Activated CD4-positive, CD25-positive, alpha-beta regulatory T cell treated with anti-CD3 and anti-CD28 coated beads, Interleukin-2, amount 50 U/mL, for 72 hours (primary cell): ENCODE results near the gene BCAT1.

ENCODE experiments used
- DNase-seq: peaks from one replicate; pipeline ENCODE4 v3.0.0; 2021

BCAT1 gene

DNA sequence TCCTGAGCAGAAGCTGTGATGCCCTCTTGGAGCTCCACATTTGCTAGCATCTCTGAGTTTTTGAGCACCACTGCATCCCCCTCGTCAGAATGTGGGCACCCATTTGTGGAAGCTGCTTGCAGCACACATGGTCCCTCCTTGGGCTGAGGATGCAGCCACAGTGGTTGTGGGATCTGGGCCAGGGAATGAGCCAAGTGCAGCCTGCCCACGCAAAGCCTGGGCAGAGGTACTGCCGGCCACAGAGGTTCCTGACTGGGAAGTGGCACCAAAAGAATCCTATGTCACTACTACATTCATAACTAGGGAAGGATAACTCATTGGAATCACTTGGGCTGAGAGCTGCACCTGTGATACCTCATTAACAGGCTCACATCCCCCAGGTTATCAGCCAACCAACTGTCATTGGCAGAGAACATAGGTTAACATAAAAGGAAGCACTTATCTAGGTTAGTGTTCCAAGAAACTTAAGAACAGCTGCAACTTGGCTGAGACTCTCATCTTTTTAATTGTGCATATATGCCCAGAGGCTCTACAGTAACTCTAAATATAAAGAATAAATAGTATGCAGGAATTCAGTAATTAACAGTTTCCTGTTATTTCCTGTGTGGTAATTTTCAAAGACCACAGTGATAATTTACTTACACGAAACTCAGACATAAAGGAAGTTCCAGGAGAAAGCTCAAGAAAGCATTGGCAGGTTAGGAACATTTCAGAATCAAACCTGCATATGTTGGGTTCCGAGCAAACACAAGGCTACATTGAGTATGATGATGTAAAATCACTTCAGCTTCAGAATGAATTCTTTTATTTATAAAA is 145.3 kb downstream of the BCAT1 start:
- no peak for DNase-seq

DNA sequence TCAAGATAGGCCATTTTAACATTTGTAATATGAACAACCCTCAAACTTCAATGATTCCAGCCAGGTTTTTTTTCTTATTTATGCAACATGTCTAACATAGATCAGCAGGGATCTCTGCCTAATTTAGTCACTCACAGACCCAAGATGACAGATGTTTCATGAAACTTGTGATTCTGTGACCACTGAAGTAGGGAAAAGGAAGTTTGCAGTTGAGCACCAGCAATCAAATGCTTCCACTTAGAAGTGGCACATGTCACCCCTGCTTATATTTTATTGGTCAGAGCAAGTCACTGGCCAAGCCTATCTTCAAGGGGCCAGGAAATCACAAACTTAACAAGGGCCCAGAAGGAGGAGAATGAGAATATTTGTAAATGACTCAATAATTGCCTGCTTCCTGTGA is 150.6 kb downstream of the BCAT1 start:
- DNase-seq = no peak

DNA sequence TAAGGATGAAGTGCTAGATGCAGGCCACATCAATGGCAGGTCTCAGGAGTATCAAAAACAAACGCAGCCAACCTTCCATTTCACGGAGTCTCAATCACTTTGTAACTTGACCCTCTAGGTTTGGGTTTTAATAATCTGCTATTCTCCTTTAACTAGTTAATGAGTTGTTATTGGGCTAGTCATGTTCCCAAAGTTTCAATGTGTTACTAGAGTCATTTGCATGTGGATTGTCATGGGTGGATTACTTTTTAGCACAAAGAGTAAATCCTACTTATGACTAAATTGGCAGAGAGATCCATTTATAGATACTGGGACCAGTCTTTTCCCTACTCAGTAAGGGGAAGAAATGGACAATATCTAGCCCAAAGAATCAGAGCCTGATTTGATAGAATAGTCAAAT is 151.0 kb downstream of the BCAT1 start:
- DNase-seq = no peak

DNA sequence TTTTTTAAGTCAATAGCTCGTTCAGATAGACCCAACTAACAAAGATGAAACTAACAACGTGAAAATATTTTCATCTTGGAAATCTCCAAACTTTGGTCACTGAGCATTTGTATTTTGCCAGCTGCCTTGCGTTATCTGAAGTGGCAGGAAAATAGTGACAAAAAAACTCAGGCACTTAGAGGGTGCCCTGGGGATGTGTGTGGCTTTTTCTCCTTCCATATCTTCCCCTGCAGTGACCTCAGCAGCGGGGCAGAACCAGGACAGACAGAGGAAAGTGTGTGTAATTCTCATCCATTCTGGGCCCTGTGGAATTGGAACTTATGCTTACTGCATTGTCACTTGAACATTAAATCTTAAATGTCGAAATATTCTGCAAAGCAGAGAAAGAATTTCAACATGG is 152.0 kb downstream of the BCAT1 start:
- DNase-seq = no peak

DNA sequence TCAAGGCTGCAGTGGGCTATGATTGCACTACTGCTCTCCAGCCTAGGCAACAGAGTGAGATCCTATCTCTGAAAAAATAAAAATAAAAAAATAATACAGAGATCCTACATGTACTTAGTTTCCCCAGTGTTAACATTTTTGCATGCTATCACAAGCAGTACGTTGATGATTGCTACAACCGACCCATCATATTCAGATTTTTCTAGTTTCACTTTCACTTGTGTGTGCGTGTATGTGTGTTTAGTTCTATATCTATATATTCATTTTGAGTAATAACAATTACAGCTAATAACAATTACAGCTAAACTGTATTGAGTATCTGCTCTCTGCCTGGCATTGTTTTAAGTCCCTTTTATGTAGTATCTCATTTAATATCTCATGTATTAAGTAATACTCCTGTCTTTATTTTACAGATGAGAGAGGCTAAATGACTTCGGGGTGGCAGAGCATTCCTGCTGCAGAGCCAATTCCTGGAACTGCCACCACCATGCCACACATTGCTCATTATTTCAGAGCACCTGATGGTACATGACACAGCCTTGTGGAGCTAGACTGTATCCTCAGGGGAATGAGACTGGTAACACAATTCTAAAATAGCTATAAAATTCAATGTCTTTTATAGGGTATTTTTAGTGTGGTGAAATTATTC is 153.1 kb downstream of the BCAT1 start:
- no peak for DNase-seq

DNA sequence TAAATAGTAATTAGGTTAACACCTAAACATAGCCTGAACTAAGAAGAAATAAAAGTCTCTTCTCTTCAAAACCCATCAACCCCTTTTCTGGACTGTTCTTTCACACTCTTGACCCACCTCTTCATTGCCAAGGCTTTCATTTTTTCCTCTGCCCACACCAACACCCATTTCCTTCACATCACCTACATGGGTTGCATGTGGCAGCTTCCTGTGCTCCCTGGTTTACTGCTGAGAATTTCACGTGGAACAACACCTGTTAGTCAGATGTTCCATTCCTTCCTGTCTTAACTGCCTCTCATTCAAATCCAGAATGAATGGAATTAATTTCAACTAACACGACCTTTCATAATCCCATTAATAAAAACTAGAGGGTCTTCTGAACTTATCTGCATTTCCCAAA is 157.3 kb downstream of the BCAT1 start:
- DNase-seq = no peak

DNA sequence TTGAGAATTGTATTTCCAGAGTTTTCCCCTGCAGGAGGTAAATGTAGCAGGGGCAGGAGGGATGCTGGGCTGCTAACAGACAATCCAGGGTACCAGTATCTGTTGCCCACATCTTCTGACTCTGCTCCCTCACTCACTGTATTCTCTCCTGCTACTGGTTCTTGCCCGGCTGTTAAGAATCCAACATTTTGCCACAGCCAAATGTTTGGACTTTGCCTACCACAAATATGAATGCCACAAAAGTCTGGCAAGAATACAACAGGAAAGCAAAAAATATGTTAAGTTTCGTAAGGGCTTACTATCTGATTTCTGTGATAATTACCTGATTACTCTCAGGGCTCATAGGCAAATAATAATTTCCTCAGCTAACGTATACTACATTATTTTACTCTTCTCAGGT is 160.0 kb downstream of the BCAT1 start:
- no peak for DNase-seq

DNA sequence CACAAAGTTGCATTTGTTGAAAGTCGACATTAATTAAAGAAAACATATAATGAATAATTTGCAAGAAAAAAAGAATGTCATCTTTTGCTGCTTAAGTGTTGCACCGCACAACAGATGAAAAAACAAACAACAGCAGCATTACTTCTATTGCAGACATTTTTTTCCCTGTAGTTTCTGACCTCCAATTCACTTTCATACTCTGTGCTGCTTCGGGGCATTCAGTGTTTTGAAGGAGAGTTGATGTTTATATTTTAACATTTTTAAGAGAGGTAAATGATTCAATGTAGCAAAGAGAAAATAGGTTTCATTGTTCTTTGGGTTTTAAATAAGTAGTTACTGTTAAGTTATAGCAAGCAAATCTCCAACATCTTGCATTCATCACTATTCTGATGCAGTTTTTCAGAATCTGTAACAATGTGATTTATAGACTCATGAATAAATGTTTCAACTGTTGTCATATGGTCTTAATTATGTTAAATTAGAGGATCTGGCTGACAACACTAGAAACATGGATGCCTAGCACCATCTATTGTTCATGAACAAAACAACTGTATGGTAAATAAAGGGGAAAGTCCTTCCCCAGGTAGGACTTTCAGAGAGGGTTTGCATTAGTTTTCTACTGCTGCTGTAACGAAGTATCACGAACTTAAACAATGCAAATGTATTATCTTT is 168.1 kb downstream of the BCAT1 start:
- no peak for DNase-seq

DNA sequence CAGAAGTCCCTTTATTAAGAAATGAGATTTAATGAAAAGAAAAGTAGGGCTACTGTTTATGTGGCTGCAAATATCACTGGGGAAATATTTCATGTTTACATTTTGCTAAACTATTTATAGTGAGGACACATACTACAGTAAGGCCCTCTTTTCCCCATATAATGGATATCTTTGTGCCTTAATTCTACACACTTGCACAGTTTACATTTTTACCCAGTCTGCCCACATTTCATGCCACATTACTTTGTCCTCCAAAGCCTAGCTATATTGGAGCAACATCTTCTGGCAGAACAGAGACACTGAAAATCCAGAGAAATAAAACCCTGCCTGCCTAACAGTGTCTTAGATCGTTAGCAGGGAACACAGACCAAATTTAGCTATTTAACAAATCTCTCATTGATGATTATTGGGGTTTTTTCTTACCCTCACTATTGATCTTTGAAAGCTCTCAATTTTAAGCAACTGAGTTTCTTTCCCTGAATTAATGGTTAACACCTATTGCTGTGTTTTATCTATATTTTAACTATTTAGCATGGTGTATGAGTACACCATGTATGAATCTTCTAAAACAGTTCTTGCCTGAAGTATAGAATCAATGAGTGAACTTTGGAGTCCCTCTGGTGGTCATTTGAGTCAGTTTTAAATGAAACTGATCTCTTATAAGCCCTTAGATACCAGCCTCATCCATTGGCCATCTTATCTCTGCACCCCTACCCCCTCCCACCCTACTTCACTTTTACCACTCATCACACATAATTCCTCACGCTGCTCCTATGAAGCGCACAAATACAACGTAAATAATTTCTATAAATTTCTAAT is 170.2 kb downstream of the BCAT1 start:
- no peak for DNase-seq

DNA sequence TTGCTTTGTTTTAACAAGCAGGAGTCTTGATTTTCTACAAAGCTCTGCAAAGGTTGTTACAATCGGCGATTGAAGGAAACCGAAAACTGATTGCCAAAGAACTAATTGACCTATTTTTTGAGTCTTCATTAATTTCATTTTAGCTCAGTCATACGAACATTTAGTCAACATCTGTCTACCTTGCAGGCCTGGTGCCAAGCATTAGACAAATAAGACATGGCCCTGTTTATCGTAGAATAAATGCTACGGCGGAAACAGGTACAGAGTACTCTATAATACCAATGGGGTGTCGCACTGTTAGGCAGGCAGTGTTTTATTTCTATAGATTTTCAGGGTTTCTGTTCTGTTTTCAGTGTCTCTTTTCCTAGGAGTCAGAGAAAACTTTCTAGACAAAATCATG is 171.5 kb downstream of the BCAT1 start:
- DNase-seq = no peak

DNA sequence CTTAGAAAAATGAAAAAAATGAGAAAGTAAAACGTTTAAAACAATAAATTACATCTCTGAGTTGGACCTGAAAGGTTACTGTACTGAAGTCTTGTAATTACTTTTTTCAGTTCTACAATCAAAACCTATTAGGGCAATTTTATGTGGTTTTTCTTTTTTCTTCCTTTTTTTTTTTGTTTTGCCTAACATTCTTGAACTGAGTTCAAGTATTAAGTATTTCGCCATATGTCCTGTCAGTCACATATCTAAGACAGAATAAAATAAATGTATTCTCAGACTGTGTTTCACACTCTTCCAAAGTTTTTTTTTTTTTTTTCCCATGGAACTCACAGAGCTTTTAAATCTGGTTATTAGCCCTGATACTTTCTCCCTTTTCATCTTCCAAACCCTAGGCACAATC is 172.0 kb downstream of the BCAT1 start:
- DNase-seq = no peak

DNA sequence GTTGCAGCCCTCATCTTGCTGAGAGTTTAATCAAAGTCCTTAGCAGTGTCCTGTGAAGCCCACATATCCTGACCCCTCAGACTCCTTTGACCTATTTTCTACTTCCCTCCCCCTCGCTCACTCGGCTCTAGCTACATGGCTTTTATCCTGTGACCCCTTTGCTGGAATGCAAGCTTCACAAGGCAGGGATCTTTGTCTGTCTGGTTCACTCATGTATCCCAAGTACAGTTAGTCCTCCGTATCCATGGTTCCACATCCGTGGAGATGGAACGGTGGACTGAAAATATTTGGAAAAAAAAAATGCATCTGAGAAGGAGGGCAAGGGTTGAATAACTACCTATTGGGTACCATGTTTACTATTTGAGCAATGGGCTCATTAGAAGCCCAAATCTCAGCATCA is 173.8 kb downstream of the BCAT1 start:
- no peak for DNase-seq

DNA sequence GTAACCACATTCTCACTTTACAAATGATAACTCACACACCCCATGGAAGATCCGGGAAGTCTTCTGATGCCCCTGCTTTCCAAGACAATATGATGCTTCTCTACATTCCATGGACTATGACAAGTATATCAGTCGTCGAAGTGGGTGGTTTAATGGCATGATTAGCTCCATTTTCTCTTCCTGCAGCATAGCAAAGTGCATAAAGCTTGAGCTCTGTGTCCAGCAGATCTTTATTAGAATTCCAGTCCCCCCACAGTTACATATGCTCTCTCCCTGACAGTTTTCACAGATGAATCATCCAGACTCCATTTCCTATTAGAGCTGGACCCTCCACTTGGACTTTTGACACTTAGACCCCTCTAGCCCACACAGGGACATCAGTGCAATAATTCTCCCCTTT is 174.9 kb downstream of the BCAT1 start:
- no peak for DNase-seq

DNA sequence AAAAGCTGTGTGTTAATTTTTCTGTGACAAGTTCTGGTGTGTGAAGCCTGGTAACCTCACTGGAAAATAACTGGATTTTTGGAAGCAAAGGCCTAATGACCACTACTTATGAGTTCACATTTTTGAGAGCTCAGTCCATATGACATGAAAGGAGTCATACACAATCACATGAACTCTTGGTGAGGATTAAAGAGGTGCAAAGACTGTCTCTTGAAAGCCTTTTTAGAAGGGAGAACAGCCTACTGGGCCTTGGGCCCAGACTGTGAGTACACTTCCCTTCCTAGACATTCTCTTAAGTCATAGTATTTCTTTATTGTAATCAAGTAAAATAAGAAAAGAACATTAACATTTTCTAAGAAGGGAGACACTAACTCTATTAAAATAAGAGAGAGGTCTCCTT is 176.1 kb downstream of the BCAT1 start:
- no peak for DNase-seq

DNA sequence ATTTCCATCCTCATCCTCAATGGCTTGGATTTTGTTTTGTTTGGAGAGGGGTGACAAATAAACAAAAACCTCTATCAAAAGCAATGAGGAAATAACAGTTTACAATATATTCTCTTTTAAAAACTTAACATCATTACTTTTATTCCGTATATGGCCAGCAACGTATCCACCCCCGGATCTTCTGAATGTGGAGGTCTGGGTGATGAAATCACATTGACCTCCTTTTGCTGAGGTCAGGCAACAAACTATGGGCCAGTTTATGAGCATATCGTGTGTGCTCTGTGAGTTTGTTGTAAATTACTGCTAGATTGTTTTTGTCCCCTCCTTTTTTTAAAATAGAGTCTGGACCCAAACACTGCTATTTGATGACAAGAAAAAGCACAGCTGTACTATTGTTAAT is 178.1 kb downstream of the BCAT1 start:
- no peak for DNase-seq

DNA sequence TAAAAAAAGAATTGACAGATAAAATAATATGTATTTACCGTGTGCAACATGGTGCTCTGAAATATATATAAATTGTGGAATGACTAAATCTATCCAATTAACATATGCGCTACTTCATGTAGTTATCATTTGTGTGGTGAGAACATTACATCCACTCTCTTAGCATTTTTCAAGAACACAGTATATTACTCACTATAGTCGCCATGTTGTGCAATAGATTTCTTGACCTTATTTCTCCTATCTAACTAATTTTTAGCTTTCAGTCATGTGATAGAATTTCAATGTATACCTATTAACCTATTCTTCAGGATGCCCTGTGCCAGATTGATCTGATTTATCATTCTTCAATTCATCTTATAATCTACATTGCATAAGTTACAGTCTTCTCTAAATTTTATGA is 178.6 kb downstream of the BCAT1 start:
- DNase-seq = no peak

DNA sequence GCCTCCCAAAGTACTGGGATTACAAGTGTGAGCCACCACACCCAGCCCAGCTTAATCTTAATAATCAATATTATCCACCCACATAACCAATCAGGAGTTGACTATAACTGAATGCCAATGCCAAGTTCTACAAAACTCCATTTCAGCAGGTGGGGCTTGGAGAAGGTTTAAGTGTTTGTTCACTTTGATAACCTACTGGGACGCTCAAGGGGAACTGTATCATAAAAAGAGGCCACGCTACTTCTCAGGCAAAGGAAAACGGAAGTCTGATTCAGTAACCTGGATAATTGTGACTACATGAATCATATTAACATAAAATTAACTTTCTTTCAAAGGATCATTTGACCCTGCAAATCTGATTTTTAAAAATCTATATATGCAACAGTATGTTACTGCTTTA is 179.2 kb downstream of the BCAT1 start:
- no peak for DNase-seq

DNA sequence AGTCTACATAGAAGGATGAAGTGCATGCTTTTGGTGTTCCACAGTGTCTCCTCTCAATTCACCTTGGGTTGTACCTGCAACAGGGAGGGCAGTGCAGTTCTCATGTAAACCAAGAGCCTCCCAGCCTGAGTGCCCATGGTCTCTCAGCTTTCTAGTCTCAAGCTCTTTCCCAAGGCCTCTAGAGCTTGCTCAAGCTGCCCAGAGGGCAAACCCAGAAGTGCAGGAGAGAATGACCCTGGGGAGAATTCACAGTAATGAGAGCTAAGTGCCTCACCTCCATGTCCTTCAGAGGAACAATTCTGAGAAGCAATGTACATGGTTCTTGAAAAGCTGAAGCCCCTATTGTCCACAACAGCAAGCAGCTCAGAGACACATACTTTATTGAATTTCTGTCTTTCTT is 180.5 kb downstream of the BCAT1 start:
- DNase-seq = no peak

DNA sequence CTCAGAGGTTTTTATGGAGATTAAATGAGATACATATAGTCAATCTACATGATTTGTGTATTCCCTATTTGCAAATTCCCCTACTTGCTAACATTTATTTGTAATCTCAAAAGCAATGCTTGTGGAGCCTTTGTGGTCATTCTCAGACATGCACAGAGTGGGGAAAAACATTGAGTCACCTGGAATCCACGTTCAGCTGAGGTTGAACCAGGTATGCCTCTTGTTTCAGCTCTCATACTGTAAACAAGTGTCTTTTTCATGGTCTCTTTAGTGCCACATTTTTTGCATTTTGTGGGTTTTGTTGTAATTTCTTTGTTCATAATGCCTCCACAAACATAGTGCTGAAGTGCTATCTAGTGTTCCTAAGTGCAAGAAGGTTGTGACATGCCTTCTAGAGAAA is 181.9 kb downstream of the BCAT1 start:
- no peak for DNase-seq

DNA sequence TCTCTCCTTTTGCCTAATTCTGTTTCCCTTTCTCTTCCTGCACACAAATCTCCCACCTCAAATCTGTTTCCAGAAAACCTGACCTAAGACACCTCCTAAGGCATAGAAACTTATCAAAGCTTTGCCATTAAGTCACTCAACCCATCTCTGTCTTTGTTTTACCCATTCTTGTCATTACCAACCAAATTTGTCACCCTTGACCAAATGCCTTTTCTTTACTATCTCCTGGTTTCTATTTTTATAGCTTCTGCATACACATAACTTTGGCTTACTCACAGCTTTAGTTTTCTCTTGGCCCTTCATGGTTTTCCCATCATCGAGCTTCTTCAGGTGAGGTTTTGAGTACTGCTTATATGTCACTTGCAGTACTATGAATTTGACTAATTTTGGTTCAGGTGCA is 184.2 kb downstream of the BCAT1 start:
- DNase-seq = no peak

DNA sequence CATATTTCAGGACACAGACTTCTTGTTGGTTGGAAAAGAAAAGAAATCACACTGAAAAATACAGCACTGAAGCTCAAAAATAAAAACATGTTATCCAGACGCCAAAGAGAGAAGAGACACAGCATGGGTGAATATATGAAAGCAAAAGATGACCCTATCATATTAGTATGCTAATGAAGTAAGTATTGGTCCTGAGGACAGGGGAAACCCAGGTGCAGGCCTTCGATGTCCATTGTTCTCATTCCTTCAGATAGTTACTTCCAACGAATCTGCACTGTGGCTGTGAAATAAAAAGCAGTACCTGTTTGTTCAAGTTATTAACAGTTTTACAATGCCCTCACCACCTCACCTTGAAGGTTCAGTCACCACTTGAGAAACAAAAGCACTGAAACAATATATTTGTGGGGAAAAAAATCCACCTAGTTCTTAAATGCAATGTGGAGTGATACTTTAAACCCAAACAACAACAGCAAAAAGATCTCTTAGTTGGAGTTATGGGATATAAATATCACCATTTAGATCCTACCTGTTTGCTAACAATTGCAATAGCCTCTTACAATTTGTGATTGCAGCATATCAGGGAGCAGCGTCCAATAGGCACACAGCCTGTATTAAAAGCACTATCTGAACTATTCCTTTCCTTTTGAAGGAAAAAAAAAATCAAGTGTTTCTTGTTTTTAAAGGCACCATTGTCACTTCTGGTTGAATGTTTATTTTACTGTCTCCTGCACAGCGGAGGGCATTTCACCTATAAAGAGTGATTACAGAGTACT is 188.1 kb downstream of the BCAT1 start:
- no peak for DNase-seq

DNA sequence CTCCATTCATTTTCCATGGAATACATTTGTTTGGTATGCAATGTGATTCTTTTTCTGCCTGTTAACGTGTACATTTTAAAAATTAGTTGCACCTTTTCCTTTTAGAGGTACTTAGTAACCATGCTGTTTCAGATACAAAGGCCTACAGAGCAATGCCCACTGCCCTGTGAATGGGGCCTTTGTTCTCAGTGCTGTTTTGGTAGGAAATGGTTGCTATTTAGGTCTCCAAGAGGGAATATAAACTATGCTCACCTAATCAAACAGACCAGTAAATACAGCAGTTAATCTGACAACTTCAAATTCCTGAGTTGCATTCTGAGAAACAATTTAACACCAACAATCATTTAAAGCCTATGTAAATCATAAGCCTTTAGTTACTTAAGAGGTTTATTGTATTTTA is 188.7 kb downstream of the BCAT1 start:
- no peak for DNase-seq
